Putamen (tissue), 1 donor: ENCODE measurements around the gene LRRC30.
"Not testable (repeated sequence)": the region's sequence is repeated elsewhere in the genome, so short reads cannot be mapped to it uniquely, and the experiment has no call there.

Source experiments
- DNase-seq: peaks from one replicate; pipeline ENCODE4 v3.0.0-alpha.2; 2016; ENCODE audit warnings: low spot score

Gene LRRC30

GRCh38 chr18:7230626-7231349 lies at the start of gene LRRC30:
Gene LRRC30 (plus strand): TSS chr18:7231089. CDS start chr18:7231139, 50 bp downstream.
- DNase-seq = no peak

GRCh38 chr18:7185701-7186100 lies 45.2 kb upstream of the LRRC30 start:
- DNase-seq = no peak

GRCh38 chr18:7190547-7191156 lies 40.2 kb upstream of the LRRC30 start:
- DNase-seq = no peak

GRCh38 chr18:7191736-7192135 lies 39.2 kb upstream of the LRRC30 start:
- no peak for DNase-seq

- DNase-seq = no peak
These were observed 35.6 kb upstream of the LRRC30 start for GRCh38 chr18:7195266-7195665.

- DNase-seq = no peak
These were observed 34.5 kb upstream of the LRRC30 start for GRCh38 chr18:7196421-7196820.

GRCh38 chr18:7197854-7198253 lies 33.0 kb upstream of the LRRC30 start:
- no peak for DNase-seq

GRCh38 chr18:7198326-7198725 lies 32.6 kb upstream of the LRRC30 start:
- no peak for DNase-seq

GRCh38 chr18:7201096-7201495 lies 29.8 kb upstream of the LRRC30 start:
- DNase-seq = no peak

GRCh38 chr18:7202169-7202568 lies 28.7 kb upstream of the LRRC30 start:
- no peak for DNase-seq

- DNase-seq = not testable (repeated sequence)
These were observed 27.3 kb upstream of the LRRC30 start for GRCh38 chr18:7203601-7204000.

GRCh38 chr18:7205346-7205745 lies 25.5 kb upstream of the LRRC30 start:
- no peak for DNase-seq

- DNase-seq = no peak
These were observed 24.7 kb upstream of the LRRC30 start for GRCh38 chr18:7206217-7206616.

- peak; percentile 7 for DNase-seq
These were observed 23.4 kb upstream of the LRRC30 start for GRCh38 chr18:7207366-7207915.

GRCh38 chr18:7221424-7222155 lies 9.3 kb upstream of the LRRC30 start:
- peak; percentile 12 for DNase-seq

GRCh38 chr18:7224198-7224597 lies 6.7 kb upstream of the LRRC30 start:
- no peak for DNase-seq

GRCh38 chr18:7232218-7232617 lies 1.3 kb downstream of the LRRC30 start:
- no peak for DNase-seq

- no peak for DNase-seq
These were observed 2.4 kb downstream of the LRRC30 start for GRCh38 chr18:7233134-7233810.

GRCh38 chr18:7234091-7234490 lies 3.2 kb downstream of the LRRC30 start:
- DNase-seq = no peak

- DNase-seq = no peak
These were observed 4.1 kb downstream of the LRRC30 start for GRCh38 chr18:7234956-7235355.

- no peak for DNase-seq
These were observed 5.2 kb downstream of the LRRC30 start for GRCh38 chr18:7236072-7236471.

GRCh38 chr18:7236933-7237332 lies 6.0 kb downstream of the LRRC30 start:
- no peak for DNase-seq
